WTC11 (cell line): ENCODE data around the gene XPO6. TPM values are rescaled to one million over a fixed set of nuclear protein-coding genes. Genes with fewer than 3 reads are reported as not detected.

Experiments used
- ATAC-seq: fragments of 200-7000 bp; cut with Tn5 transposase; 2 replicates; pipeline ENCODE4 v1.10.0; 2021; ENCODE audit warnings: mild to moderate bottlenecking, moderate library complexity
- Bru-seq: library from RNA; stranded (reverse); fragments of 400-500 nt; gene quantifications from one replicate; lab custom pipeline; 2021; lab: Mats Ljungman, UMichigan
- CTCF ChIA-PET: fragments of 300-600 bp; sonication (Branson Sonifier 250); formaldehyde crosslinking; loops from one replicate; lab custom pipeline; 2021; ENCODE audit warnings: antibody characterized with exemption; lab: Charles Lee
- POLR2A ChIA-PET: fragments of 350-600 bp; sonication (Branson Sonifier 250); formaldehyde crosslinking; loops from one replicate; lab custom pipeline; 2021; ENCODE audit warnings: antibody characterized with exemption; lab: Charles Lee
- DNase-seq: peaks from one replicate; pipeline ENCODE4 v3.0.0; 2021; ENCODE audit warnings: low spot score
- H3K27ac Mint-ChIP-seq: 2 replicates; pipeline ENCODE4 v1.8.0; 2021; ENCODE audit warnings: mixed read lengths
- H3K27me3 Mint-ChIP-seq: 2 replicates; pipeline ENCODE4 v1.8.0; 2021; ENCODE audit warnings: low read depth, mild to moderate bottlenecking, moderate library complexity, mixed read lengths
- H3K36me3 Mint-ChIP-seq: 2 replicates; pipeline ENCODE4 v1.8.0; 2021; ENCODE audit warnings: mixed read lengths
- H3K4me1 Mint-ChIP-seq: 2 replicates; pipeline ENCODE4 v1.8.0; 2022; ENCODE audit warnings: mixed read lengths
- H3K4me3 Mint-ChIP-seq: 2 replicates; pipeline ENCODE4 v1.8.0; 2021; ENCODE audit warnings: mild to moderate bottlenecking, moderate library complexity, mixed read lengths
- H3K9me3 Mint-ChIP-seq: 2 replicates; pipeline ENCODE4 v1.8.0; 2021; ENCODE audit warnings: mixed read lengths
- ATF1 ChIP-seq: sonication (generic); formaldehyde crosslinking; IDR thresholded peaks from 2 replicates; pipeline ENCODE4 v1.8.1; 2023; ENCODE audit warnings: mild to moderate bottlenecking, moderate library complexity, missing genetic modification reagents
- ATF3 ChIP-seq: sonication (generic); formaldehyde crosslinking; conservative IDR thresholded peaks from 2 replicates; pipeline ENCODE4 v1.8.1; 2022; ENCODE audit warnings: mild to moderate bottlenecking, missing genetic modification reagents
- CREM ChIP-seq: sonication (generic); formaldehyde crosslinking; IDR thresholded peaks from 2 replicates; pipeline ENCODE4 v1.8.1; 2022; ENCODE audit warnings: mild to moderate bottlenecking, missing genetic modification reagents, moderate library complexity
- FOXP4 ChIP-seq: sonication (generic); formaldehyde crosslinking; IDR thresholded peaks from 2 replicates; pipeline ENCODE4 v1.8.0; 2022; ENCODE audit warnings: mild to moderate bottlenecking, missing genetic modification reagents
- GABPB1 ChIP-seq: sonication (generic); formaldehyde crosslinking; IDR thresholded peaks from 2 replicates; pipeline ENCODE4 v1.8.1; 2023; ENCODE audit warnings: mild to moderate bottlenecking, missing genetic modification reagents
- IRF1 ChIP-seq: sonication (generic); formaldehyde crosslinking; IDR thresholded peaks from 2 replicates; pipeline ENCODE4 v1.8.0; 2023; ENCODE audit warnings: missing genetic modification reagents
- IRF2 ChIP-seq: sonication (generic); formaldehyde crosslinking; IDR thresholded peaks from 2 replicates; pipeline ENCODE4 v1.8.0; 2022; ENCODE audit warnings: low read depth, missing genetic modification reagents, borderline replicate concordance
- NR2C2 ChIP-seq: sonication (generic); formaldehyde crosslinking; IDR thresholded peaks from 2 replicates; pipeline ENCODE4 v1.8.0; 2022; ENCODE audit warnings: mild to moderate bottlenecking, missing genetic modification reagents
- PREB ChIP-seq: sonication (generic); formaldehyde crosslinking; IDR thresholded peaks from 2 replicates; pipeline ENCODE4 v1.8.1; 2022; ENCODE audit warnings: mild to moderate bottlenecking, missing genetic modification reagents, moderate library complexity, borderline replicate concordance
- PRRX2 ChIP-seq: fragments of 250-450 bp; sonication (Bioruptor Pico); IDR thresholded peaks from 2 replicates; pipeline ENCODE4 v1.8.0; 2021; ENCODE audit warnings: mild to moderate bottlenecking
- RORB ChIP-seq: fragments of 250-450 bp; sonication (Bioruptor Pico); IDR thresholded peaks from 2 replicates; pipeline ENCODE4 v1.9.0; 2021; ENCODE audit warnings: mild to moderate bottlenecking
- SMAD4 ChIP-seq: sonication (generic); formaldehyde crosslinking; IDR thresholded peaks from 2 replicates; pipeline ENCODE4 v1.8.0; 2022; ENCODE audit warnings: mild to moderate bottlenecking, missing genetic modification reagents
- SP1 ChIP-seq: sonication (generic); formaldehyde crosslinking; conservative IDR thresholded peaks from 2 replicates; pipeline ENCODE4 v1.8.1; 2022; ENCODE audit warnings: missing genetic modification reagents
- TEAD1 ChIP-seq: sonication (generic); formaldehyde crosslinking; IDR thresholded peaks from 2 replicates; pipeline ENCODE4 v1.8.0; 2022; ENCODE audit warnings: mild to moderate bottlenecking, missing genetic modification reagents
- TEAD4 ChIP-seq: sonication (generic); formaldehyde crosslinking; IDR thresholded peaks from 2 replicates; pipeline ENCODE4 v1.8.0; 2022; ENCODE audit warnings: mild to moderate bottlenecking, missing genetic modification reagents
- TP53 ChIP-seq: sonication (generic); formaldehyde crosslinking; IDR thresholded peaks from 2 replicates; pipeline ENCODE4 v1.8.1; 2023; ENCODE audit warnings: mild to moderate bottlenecking, missing genetic modification reagents
- ZBTB21 ChIP-seq: sonication (generic); formaldehyde crosslinking; IDR thresholded peaks from 2 replicates; pipeline ENCODE4 v1.8.1; 2023; ENCODE audit warnings: mild to moderate bottlenecking, missing genetic modification reagents, borderline replicate concordance
- ZNF263 ChIP-seq: sonication (generic); formaldehyde crosslinking; IDR thresholded peaks from 2 replicates; pipeline ENCODE4 v1.8.1; 2022; ENCODE audit warnings: low read depth, mild to moderate bottlenecking, moderate library complexity, missing genetic modification reagents
- ZNF317 ChIP-seq: sonication (generic); formaldehyde crosslinking; IDR thresholded peaks from 2 replicates; pipeline ENCODE4 v1.8.1; 2023; ENCODE audit warnings: low read depth, mild to moderate bottlenecking, moderate library complexity, missing genetic modification reagents, borderline replicate concordance
- ZNF396 ChIP-seq: fragments of 250-450 bp; sonication (Bioruptor Pico); IDR thresholded peaks from 2 replicates; pipeline ENCODE4 v1.8.0; 2021; ENCODE audit warnings: mild to moderate bottlenecking, moderate library complexity, borderline replicate concordance
- ZNF416 ChIP-seq: fragments of 250-450 bp; sonication (Bioruptor Pico); IDR thresholded peaks from 2 replicates; pipeline ENCODE4 v1.9.0; 2021; ENCODE audit warnings: mild to moderate bottlenecking, inconsistent platforms
- long read RNA-seq, 3 experiments: library from RNA in 1 of 3; library from capped mRNA in 1 of 3; library from polyadenylated mRNA in 1 of 3; unstranded in 2 of 3; stranded (forward) in 1 of 3; transcript quantifications; one replicate each; pipeline ENCODE4 v2.0.0, GENCODE V29; 2021
- total RNA-seq: library from RNA; stranded (reverse); gene quantifications from 3 replicates; pipeline ENCODE4 v1.2.3, GENCODE V29; 2021
- TF ChIP-seq, protein P1 (sequence below): sonication (generic); formaldehyde crosslinking; IDR thresholded peaks from 2 replicates; pipeline ENCODE4 v1.8.1; 2023; ENCODE audit warnings: mild to moderate bottlenecking, moderate library complexity, missing genetic modification reagents
- TF ChIP-seq, protein P2 (sequence below): sonication (generic); formaldehyde crosslinking; IDR thresholded peaks from 2 replicates; pipeline ENCODE4 v1.8.1; 2023; ENCODE audit warnings: mild to moderate bottlenecking, missing genetic modification reagents, moderate library complexity
- TF ChIP-seq, protein P3 (sequence below): sonication (generic); formaldehyde crosslinking; IDR thresholded peaks from 2 replicates; pipeline ENCODE4 v1.8.1; 2022; ENCODE audit warnings: mild to moderate bottlenecking, moderate library complexity, missing genetic modification reagents
- TF ChIP-seq, protein P4 (sequence below): sonication (generic); formaldehyde crosslinking; IDR thresholded peaks from 2 replicates; pipeline ENCODE4 v1.8.0; 2022; ENCODE audit warnings: mild to moderate bottlenecking, missing genetic modification reagents
- TF ChIP-seq, protein P5 (sequence below): sonication (generic); formaldehyde crosslinking; IDR thresholded peaks from 2 replicates; pipeline ENCODE4 v1.8.0; 2022; ENCODE audit warnings: mild to moderate bottlenecking, missing genetic modification reagents

The XPO6 gene
- total RNA-seq (125 to 160 TPM (median 133 TPM) in 3 replicates), Bru-seq, nascent RNA (percentile 80 among the genes with signal in this experiment)
- long read RNA-seq, experiment 1, full-length matches to known transcripts: 118 of 235 reads
- long read RNA-seq, experiment 1, partial matches to known transcripts: 59 of 235 reads
- long read RNA-seq, experiment 1, other reads (novel, unspliced or antisense): 58 of 235 reads
- long read RNA-seq, experiment 2, full-length matches to known transcripts: 23 of 90 reads
- long read RNA-seq, experiment 2, partial matches to known transcripts: 36 of 90 reads
- long read RNA-seq, experiment 2, other reads (novel, unspliced or antisense): 31 of 90 reads
- long read RNA-seq, experiment 3, partial matches to known transcripts: 1 of 1 reads
- long read RNA-seq, experiment 3, other reads (novel, unspliced or antisense): 0 of 1 reads

DNA sequence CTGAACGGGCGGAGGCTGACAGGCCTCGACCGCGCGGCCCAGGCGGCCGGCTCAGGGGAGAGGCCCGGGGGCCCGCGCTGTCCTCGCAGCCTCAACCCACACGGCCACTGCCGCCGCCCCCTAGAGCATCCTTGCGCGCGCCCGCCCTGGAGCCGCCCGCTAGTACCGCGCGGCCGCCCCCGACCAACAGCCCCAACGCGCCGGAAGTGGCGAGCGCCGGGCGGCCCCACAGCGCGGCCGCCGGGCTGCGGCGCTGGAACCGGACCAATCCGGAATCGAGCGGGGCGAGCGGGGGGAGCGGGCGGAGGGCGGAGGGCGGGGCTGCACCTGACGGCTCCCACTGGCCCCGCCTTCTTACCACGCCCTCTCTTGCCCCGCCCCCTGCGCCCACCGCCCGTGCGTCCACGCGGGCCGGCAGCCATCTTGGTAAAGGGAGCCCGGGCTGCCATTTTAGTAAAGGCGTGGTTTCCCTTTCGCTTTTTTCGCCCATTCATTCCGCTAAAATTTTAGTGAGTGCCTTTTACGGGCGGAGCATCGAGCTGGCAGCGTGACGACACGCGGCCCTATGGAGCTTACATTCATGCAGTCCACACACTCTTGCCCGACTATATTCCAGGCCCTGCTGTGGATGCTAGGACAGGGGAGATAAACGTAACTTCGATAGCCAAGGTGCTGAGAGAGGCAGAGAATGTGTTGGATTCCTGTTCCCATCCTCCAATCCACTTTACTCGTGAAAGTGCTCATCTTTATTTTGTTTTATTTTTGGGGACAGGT lies at the start of gene XPO6:
Gene XPO6, minus strand, starts transcription at position 208 of the 774 bp plus-strand sequence. CDS start 597 bp downstream, outside the sequence.
- ATAC-seq: peak; percentile 89
- peak within 1 kb of the TSS; percentile 89 for H3K4me3 Mint-ChIP-seq
- CTCF ChIA-PET: interaction anchor here (1.2 to 2.4 kb wide), 3 partner anchors 10 to 74 kb away, joined by 3 to 12 read pairs (median 3); no protein-coding TSS in a partner anchor
- H3K9me3 Mint-ChIP-seq: no peaks in the 10 kb centered on the region
- H3K27ac Mint-ChIP-seq: peak within 1 kb of the TSS; percentile 99
- POLR2A ChIA-PET: no interaction called here
- H3K4me1 Mint-ChIP-seq: peaks cover 20% of the 10 kb centered on the region
- H3K36me3 Mint-ChIP-seq: peaks cover 16% of the 10 kb centered on the region
- peak; percentile 96 for DNase-seq
- no peaks in the 10 kb centered on the region for H3K27me3 Mint-ChIP-seq
- TF ChIP-seq TP53 (CRISPR knock-in tag): 0 out of 2 replicates have a peak, but pooled peaks have one; percentile 72
- no peak for TF ChIP-seq TEAD1 (CRISPR knock-in tag)
- peak; percentile 78; the same call in 1 of the 2 replicates for TF ChIP-seq IRF1 (CRISPR knock-in tag)
- TF ChIP-seq, protein P1, sequence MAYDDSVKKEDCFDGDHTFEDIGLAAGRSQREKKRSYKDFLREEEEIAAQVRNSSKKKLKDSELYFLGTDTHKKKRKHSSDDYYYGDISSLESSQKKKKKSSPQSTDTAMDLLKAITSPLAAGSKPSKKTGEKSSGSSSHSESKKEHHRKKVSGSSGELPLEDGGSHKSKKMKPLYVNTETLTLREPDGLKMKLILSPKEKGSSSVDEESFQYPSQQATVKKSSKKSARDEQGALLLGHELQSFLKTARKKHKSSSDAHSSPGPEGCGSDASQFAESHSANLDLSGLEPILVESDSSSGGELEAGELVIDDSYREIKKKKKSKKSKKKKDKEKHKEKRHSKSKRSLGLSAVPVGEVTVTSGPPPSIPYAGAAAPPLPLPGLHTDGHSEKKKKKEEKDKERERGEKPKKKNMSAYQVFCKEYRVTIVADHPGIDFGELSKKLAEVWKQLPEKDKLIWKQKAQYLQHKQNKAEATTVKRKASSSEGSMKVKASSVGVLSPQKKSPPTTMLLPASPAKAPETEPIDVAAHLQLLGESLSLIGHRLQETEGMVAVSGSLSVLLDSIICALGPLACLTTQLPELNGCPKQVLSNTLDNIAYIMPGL: no peak
- TF ChIP-seq RORB (CRISPR knock-in tag): no peak
- no peak for TF ChIP-seq SMAD4 (CRISPR knock-in tag)
- 0 out of 2 replicates have a peak, but pooled peaks have one; percentile 21 for TF ChIP-seq CREM (CRISPR knock-in tag)
- TF ChIP-seq, protein P2, sequence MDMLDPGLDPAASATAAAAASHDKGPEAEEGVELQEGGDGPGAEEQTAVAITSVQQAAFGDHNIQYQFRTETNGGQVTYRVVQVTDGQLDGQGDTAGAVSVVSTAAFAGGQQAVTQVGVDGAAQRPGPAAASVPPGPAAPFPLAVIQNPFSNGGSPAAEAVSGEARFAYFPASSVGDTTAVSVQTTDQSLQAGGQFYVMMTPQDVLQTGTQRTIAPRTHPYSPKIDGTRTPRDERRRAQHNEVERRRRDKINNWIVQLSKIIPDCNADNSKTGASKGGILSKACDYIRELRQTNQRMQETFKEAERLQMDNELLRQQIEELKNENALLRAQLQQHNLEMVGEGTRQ (CRISPR knock-in tag): peak; percentile 57
- no peak for TF ChIP-seq ZNF263
- TF ChIP-seq, protein P3, sequence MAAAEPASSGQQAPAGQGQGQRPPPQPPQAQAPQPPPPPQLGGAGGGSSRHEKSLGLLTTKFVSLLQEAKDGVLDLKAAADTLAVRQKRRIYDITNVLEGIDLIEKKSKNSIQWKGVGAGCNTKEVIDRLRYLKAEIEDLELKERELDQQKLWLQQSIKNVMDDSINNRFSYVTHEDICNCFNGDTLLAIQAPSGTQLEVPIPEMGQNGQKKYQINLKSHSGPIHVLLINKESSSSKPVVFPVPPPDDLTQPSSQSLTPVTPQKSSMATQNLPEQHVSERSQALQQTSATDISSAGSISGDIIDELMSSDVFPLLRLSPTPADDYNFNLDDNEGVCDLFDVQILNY (CRISPR knock-in tag): peak; percentile 34; the same call in 1 of the 2 replicates
- TF ChIP-seq NR2C2 (CRISPR knock-in tag): no peak
- no peak for TF ChIP-seq ZNF317 (CRISPR knock-in tag)
- TF ChIP-seq ATF1 (CRISPR knock-in tag): no peak
- peak; percentile 99 for TF ChIP-seq IRF2 (CRISPR knock-in tag)
- TF ChIP-seq PRRX2 (CRISPR knock-in tag): no peak
- TF ChIP-seq, protein P4, sequence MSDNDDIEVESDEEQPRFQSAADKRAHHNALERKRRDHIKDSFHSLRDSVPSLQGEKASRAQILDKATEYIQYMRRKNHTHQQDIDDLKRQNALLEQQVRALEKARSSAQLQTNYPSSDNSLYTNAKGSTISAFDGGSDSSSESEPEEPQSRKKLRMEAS (CRISPR knock-in tag): peak; percentile 79
- TF ChIP-seq, protein P5, sequence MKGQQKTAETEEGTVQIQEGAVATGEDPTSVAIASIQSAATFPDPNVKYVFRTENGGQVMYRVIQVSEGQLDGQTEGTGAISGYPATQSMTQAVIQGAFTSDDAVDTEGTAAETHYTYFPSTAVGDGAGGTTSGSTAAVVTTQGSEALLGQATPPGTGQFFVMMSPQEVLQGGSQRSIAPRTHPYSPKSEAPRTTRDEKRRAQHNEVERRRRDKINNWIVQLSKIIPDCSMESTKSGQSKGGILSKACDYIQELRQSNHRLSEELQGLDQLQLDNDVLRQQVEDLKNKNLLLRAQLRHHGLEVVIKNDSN: peak; percentile 54; the same call in 1 of the 2 replicates
- TF ChIP-seq ZNF416 (CRISPR knock-in tag): no peak; the same call in 1 of the 2 replicates
- peak; percentile 85 for TF ChIP-seq SP1 (CRISPR knock-in tag)
- TF ChIP-seq ATF3 (CRISPR knock-in tag): no peak
- TF ChIP-seq ZBTB21 (CRISPR knock-in tag): no peak
- TF ChIP-seq GABPB1 (CRISPR knock-in tag): peak; percentile 43; the same call in 1 of the 2 replicates
- TF ChIP-seq PREB (CRISPR knock-in tag): no peak
- TF ChIP-seq ZNF396 (CRISPR knock-in tag): no peak
- no peak for TF ChIP-seq TEAD4 (CRISPR knock-in tag)
- TF ChIP-seq FOXP4: peak; percentile 58; the same call in 1 of the 2 replicates
